HG03175 (cell line): ENCODE data around the gene UGT1A6.

ENCODE experiments used
- ATAC-seq: cut with Tn5 transposase; IDR thresholded peaks from one replicate; pipeline ENCODE4 v1.9.1; 2021; ENCODE audit warnings: mild to moderate bottlenecking, moderate library complexity; ENCODE audit not compliant: unreplicated experiment

The UGT1A6 gene

GRCh38 chr2:233817995-233818638 lies 125.4 kb downstream of the UGT1A6 start:
- ATAC-seq = no peak

DNA sequence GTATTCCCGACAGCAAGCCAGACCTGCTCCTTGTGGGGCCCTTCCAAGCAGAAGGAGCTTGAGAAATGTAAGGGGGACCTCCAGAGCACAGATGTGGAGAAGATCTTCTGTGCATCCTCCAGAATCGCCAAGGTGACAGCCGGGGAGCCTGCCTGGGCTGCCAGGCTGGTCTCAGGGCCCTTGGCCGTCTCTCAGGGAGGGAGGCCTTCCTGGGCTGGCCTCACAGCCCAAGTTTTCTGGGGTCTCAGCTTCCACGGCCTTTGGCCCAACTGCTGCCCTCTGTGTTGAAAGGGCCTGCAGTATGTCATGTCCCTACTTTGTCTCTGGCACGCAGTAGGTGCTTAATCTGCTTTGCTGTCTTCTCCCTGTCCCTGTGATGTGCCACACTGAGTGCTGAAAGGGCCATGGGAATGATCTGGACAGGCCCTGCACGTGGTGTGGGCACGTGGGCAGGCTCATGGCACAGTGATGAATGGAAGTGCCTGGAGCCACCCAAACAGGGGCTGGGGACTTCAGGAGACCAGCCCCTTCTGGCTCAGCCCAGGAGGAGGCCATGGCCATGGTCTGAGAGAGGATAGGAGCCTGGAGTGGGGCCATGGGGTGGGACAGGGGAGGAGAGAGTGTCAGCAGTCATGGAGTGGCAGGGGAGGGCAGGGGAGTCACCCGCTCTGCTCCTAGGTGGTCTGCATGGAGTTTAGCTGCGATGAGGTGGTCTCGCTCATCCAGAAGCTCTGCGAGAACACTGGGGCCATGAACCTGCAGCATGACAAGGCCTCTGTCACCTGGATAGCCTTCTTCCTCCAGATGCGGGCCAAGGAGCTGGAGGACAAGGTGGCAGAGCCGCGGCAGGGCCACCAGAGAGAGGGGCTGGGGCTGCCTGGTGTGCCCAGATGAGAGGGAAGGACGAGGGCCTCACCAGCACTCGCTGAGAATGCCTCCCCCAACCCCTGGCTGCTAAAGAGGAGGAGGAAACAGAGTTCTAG lies 126.2 kb downstream of the UGT1A6 start:
- ATAC-seq = no peak

- ATAC-seq = no peak
Measured at GRCh38 chr2:233819884-233820773, 127.4 kb downstream of the UGT1A6 start.

GRCh38 chr2:233820774-233821105 lies 128.1 kb downstream of the UGT1A6 start:
- ATAC-seq = no peak

GRCh38 chr2:233821196-233821595 lies 128.5 kb downstream of the UGT1A6 start:
- no peak for ATAC-seq

- ATAC-seq = no peak
Measured at GRCh38 chr2:233821709-233822100, 129.0 kb downstream of the UGT1A6 start.

DNA sequence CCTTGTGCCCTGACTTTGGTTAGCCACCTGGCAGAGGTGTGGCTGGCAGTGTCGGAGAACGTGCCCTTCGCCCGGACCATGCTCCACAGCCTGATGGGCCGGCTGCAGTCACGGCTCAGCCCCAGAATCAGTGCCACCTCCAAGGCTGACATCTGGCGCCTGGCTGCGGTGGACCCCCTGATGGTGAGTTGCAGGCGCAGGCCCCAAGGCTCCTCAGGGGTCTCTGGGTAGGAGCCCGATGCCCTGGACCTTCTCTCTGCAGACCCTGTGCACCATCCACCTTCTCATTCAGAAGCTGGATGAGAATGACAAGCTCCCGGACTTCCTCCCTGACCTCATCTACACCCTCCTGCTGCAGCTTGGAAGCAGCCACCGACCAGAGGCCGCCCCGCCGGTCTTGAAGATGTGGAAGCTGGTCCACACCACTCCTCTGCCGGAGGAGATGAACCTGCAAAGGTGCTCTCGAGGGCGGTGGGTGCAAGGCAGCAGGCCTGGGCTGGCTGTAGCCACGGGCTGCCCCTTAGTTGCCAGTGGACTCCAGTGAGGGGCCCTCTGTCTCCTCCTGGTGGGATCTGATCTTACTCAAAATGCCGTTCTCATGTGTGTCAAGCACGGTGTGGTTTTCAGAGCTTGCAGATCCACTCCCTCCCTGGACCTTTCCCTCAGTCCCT lies 129.5 kb downstream of the UGT1A6 start:
- no peak for ATAC-seq
